Mesodermal cell (in vitro differentiated cells): ENCODE results near the gene PALD1.

Source experiments
- H3K27ac ChIP-seq: 2 replicates; pipeline ENCODE4 v1.7.0; 2013; ENCODE audit warnings: mild to moderate bottlenecking, low read depth, low read length, moderate library complexity; ENCODE audit not compliant: severe bottlenecking
- H3K36me3 ChIP-seq: 2 replicates; pipeline ENCODE4 v1.7.1; 2013; ENCODE audit warnings: mild to moderate bottlenecking, low read length, moderate library complexity; ENCODE audit not compliant: control insufficient read depth, insufficient read depth
- H3K4me1 ChIP-seq: one replicate; pipeline ENCODE4 v1.7.1; 2013; ENCODE audit warnings: mild to moderate bottlenecking, low read length; ENCODE audit not compliant: insufficient read depth, control insufficient read depth, poor library complexity, severe bottlenecking
- H3K4me3 ChIP-seq: 2 replicates; pipeline ENCODE4 v1.7.0; 2013; ENCODE audit warnings: low read length, control low read depth, mild to moderate bottlenecking; ENCODE audit not compliant: insufficient read depth, poor library complexity, severe bottlenecking; ENCODE audit errors: extremely low read depth
- H3K9me3 ChIP-seq: 2 replicates; pipeline ENCODE4 v1.7.1; 2013; ENCODE audit warnings: mild to moderate bottlenecking, low read length, moderate library complexity; ENCODE audit not compliant: control insufficient read depth
- WGBS, 2 experiments: methylation state at CpG; one replicate each; pipeline ENCODE4 v1.1.5; 2013; ENCODE audit warnings: missing lambda C conversion rate in 2 of 2; ENCODE audit not compliant: insufficient coverage in 2 of 2; 5-methylcytosine and 5-hydroxymethylcytosine counted together

PALD1 gene

DNA sequence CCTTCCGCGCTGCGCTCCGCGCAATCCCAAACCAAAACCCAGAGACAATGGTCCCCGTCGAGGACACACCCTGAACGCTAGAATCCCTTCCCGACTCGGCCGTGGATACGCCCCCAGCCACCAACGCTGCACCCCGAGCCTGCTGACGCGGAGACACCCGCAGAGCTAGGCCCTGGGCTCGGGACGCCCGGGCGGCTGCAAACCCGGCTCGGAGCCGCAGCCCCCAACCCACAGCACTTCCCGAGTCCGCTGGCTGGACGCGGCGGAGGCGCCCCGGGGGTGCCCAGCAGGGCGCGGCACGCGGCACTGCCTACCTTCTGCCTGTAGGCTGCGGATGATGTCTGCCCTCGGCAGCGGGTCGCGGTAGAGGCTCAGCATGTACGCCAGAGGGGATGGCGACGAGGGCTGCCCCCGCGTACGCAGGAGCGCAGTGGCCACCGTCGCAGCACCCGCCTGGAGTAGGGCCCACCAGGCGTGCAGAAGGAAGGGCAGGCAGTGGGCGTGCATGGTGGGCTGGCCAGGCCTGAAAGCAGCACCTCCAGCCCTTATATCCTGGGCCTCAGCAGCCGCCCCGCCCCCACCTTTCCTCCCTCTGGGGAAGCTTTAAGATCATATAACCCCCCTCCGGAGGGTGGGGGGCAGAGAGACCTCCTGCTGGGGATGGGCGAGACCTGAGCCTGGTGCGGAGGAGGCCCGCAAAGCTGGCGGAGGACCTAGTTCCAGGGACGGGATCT is 37.2 kb upstream of the PALD1 start, which contains the start of gene NODAL:
Gene NODAL, minus strand, starts transcription at position 521 of the 734 bp plus-strand sequence. Its CDS starts 14 bp downstream, at position 507.
- H3K36me3 ChIP-seq = no peaks in the 10 kb centered on the region
- no peak within 1 kb of the TSS for H3K27ac ChIP-seq
- 1 to 2% methylated on average over 49 of the region's 60 CpGs for WGBS, 2 experiments
- H3K4me1 ChIP-seq = peaks cover 5% of the 10 kb centered on the region
- H3K9me3 ChIP-seq = no peaks in the 10 kb centered on the region
- H3K4me3 ChIP-seq = peak within 1 kb of the TSS; percentile 14

- H3K4me3 ChIP-seq = no peak overlapping the region
- WGBS, 2 experiments = 4 to 7% methylated on average over 12 of the region's 12 CpGs
- no peaks in the 10 kb centered on the region for H3K36me3 ChIP-seq
- H3K27ac ChIP-seq = no peak overlapping the region
- H3K9me3 ChIP-seq = no peaks in the 10 kb centered on the region
- H3K4me1 ChIP-seq = peaks cover 5% of the 10 kb centered on the region
Observed at GRCh38 chr10:70441895-70442309, 36.7 kb upstream of the PALD1 start.

DNA sequence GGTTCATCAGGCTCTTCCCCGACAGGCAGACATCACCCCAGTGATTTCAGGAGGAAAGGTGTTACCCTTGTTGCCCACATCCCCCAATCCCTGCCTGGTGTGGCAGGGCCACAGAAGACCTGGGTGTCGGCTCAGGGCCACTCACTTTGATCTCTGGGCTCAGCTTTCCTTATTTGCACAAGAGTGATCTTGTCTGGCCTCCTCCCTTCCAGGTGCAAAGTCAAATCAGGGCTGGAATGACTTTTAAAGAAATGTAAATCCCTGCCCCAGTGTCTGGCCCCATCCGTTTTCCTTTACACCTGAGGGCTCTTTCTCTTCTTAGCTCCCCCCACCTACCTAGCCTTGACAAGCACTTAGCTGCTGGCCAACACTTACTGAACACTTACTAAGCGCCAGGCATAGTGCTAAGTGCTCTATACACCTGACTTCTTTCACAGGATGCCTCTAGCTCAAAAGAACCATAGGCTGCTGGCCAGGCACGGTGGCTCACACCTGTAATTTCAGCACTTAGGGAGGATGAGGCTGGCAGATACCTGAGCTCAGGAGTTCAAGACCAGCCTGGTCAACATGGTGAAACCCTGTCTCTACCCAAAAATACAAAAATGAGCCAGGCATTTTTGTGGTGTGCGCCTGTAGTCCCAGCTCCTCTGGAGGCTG is 36.1 kb upstream of the PALD1 start:
- WGBS, 2 experiments = 30 to 46% methylated on average over 5 to 6 of the region's 6 CpGs
- Histone ChIP-seq H3K36me3 (no peaks in the 10 kb centered on the region), H3K4me3 (no peak overlapping the region), H3K27ac (no peak overlapping the region), H3K4me1 (peaks cover 5% of the 10 kb centered on the region), H3K9me3 (no peaks in the 10 kb centered on the region)

GRCh38 chr10:70444744-70445143 is 33.8 kb upstream of the PALD1 start:
- Histone ChIP-seq H3K4me3 (no peak overlapping the region), H3K4me1 (peaks cover 5% of the 10 kb centered on the region), H3K9me3 (no peaks in the 10 kb centered on the region), H3K27ac (no peak overlapping the region), H3K36me3 (no peaks in the 10 kb centered on the region)
- 80 to 100% methylated on average over 2 of the region's 4 CpGs for WGBS, 2 experiments

DNA sequence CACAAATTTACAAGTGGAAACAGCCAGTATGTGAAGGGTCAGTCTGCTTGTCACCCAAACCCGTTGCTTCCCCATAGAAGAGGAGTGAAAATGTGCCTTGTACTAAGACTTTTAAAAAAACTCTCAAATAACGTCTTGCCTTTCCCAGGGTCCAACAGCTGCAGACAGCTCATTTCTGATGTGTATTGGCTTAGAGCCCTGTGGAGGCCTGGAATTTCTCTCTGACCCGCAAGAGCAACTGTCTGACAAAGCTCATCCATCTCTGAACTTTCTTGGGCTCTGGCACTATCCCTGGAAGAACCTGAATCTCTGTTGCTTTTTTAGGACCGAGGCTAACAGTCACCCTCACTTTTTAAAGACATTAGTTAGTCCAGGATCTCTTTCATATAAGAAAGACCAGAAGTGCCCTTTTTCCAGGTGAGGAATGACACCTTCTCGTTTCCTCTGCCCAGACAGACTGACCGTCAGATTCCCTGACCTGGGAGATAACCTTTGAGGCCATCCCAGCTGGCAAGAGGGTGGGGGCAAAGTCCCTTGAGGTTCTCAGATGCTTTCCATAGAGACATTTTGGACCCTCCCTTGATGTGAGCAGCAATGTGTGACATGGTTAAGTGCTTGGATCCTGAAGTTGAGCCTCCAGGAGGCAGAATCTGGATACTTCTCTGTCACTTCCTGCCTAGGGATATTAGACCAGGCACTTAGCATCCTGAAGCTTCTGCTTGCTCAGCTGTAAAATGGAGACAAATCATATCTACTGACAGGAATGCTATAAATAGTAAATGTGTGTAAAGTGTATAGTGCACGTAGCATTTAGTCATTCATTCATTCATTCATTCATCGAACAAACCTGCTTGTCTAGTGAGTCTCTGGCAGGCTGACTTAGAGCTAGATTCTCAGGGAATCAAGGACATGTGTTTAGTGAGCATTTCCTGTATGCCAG is 32.6 kb upstream of the PALD1 start:
- Histone ChIP-seq H3K9me3 (no peaks in the 10 kb centered on the region), H3K27ac (peak overlapping the region; percentile 10), H3K4me1 (peaks cover 5% of the 10 kb centered on the region), H3K36me3 (no peaks in the 10 kb centered on the region), H3K4me3 (no peak overlapping the region)
- 52 to 60% methylated on average over 4 to 5 of the region's 8 CpGs for WGBS, 2 experiments

DNA sequence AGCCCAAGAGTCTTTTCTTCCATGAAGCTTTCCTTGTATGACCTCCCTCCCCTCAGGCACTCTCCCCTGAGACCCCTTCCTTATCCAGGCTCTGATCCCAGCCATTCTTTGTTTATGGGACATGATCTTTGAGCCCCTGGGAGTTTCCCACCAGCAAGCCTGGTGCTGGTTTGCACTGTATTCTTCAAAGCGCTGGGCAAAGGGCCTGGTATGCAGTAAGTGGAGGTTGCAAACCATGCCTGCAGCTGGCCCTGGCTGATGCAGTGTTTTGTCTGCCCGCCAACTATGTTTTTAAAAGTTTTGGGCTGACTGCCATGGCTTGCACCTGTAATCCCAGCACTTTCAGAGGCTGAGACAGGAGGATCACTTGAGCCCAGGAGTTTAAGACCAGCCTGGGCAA is 30.3 kb upstream of the PALD1 start:
- no peaks in the 10 kb centered on the region for H3K9me3 ChIP-seq
- H3K36me3 ChIP-seq = no peaks in the 10 kb centered on the region
- H3K4me3 ChIP-seq = no peak overlapping the region
- no peak overlapping the region for H3K27ac ChIP-seq
- no peaks in the 10 kb centered on the region for H3K4me1 ChIP-seq
- WGBS, 2 experiments = 82 to 93% methylated on average over 2 of the region's 2 CpGs

DNA sequence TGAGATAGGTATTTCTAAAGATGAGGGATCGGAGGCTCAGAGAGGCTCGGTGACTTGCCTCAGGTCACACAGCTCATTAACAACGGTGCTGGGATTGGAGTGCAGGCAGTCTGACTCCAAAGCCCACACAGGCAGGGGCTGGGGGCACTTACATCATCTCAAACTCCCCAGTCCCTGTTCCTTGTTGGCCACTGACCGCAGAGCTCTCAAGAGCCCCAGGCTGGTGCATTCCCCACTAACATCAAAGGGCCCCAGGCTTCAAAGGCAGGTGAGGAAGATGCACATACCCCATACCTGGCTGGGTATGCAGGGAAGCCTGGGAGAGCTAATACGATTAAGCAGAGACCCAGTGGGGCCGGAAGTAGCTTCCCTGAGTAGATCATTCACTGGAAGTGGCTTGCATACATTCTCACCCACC is 23.3 kb upstream of the PALD1 start:
- 27 to 41% methylated on average over 3 to 4 of the region's 6 CpGs for WGBS, 2 experiments
- peaks cover 7% of the 10 kb centered on the region for H3K4me1 ChIP-seq
- no peaks in the 10 kb centered on the region for H3K36me3 ChIP-seq
- H3K4me3 ChIP-seq = no peak overlapping the region
- no peak overlapping the region for H3K27ac ChIP-seq
- H3K9me3 ChIP-seq = no peaks in the 10 kb centered on the region

- Histone ChIP-seq H3K4me3 (no peak overlapping the region), H3K36me3 (no peaks in the 10 kb centered on the region), H3K27ac (no peak overlapping the region), H3K4me1 (peaks cover 7% of the 10 kb centered on the region), H3K9me3 (no peaks in the 10 kb centered on the region)
- 18% methylated on average over 4 of the region's 8 CpGs; no CpG with 5 or more reads in 1 of the 2 experiments for WGBS, 2 experiments
Observed at GRCh38 chr10:70456164-70456563, 22.4 kb upstream of the PALD1 start.

DNA sequence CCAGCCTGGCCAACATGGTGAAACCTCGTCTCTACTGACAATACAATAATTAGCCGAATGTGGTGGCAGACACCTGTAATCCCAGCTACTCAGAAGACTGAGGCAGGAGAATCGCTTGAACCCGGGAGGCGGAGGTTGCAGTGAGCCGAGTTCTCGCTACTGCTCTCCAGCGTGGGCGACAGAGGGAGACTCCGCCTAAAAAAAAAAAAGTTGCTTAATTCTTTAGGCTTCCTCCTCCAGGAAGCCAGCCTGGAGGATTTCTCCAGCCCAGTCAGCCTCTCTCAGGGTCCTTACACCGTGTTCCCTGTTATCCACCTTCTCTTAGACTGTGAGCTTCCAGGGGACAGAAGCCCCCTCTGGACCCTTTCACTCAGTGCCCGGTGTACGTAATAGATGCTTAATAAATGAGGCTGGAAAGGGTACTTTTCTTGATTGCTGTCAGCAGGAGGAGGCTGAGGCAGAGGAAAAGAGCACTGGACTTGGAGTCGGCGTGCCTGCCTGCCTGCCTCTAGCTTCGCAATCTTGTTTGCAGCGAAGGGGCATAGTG is 20.7 kb upstream of the PALD1 start:
- H3K27ac ChIP-seq = no peak overlapping the region
- H3K4me1 ChIP-seq = peaks cover 7% of the 10 kb centered on the region
- H3K9me3 ChIP-seq = no peaks in the 10 kb centered on the region
- no peak overlapping the region for H3K4me3 ChIP-seq
- 29 to 36% methylated on average over 11 to 16 of the region's 17 CpGs for WGBS, 2 experiments
- H3K36me3 ChIP-seq = no peaks in the 10 kb centered on the region

DNA sequence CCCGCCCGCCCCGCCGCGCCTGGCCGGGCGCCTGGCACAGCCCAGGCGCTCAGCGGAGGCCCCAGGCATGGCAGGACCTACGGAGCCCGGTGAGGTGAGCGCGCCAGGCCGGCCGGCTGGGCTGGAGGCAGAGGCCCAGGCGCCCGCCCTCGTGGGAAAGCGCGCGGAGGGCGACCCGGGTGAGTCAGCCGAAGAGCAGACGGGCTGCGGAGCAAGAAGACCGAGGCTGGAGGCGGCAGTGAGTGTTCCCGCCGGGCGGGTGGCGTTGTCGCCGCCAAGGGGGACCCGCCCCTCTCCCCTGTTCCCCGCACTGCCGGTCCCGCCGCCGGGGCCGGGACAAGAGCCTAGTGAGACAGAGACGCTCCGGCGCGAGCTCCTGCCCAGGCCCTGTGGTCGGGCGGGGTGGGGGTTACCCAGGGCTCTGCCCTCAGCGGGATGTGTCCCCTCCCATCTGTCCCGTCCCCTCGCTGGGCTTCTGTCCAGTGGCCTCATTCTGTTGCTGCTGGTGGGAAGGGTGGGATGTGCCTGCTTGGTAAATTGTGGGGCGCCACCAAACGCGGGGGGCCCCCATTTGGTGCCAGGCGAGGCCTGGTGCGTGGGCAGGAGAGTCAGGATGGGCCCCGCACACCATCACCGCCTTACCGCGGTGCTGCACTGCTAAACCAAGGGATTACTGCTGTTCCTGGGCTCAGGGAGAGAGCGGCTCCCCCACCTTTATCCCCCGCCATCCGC is 20.1 kb upstream of the PALD1 start:
- H3K36me3 ChIP-seq = no peaks in the 10 kb centered on the region
- WGBS, 2 experiments = 2 to 3% methylated on average over 33 to 45 of the region's 62 CpGs
- H3K9me3 ChIP-seq = no peaks in the 10 kb centered on the region
- peak overlapping the region; percentile 18 for H3K4me3 ChIP-seq
- H3K4me1 ChIP-seq = peaks cover 7% of the 10 kb centered on the region
- no peak overlapping the region for H3K27ac ChIP-seq
